HepG2 (cell line): ENCODE data around the gene STX1B. TPM values are rescaled to one million over a fixed set of nuclear protein-coding genes. Genes with fewer than 3 reads are reported as not detected.

ENCODE experiments used
- ATAC-seq: fragments of 200-7000 bp; cut with Tn5 transposase; 3 replicates; pipeline ENCODE4 v1.9.1; 2020; ENCODE audit warnings: mild to moderate bottlenecking, moderate library complexity
- BruUV-seq: library from RNA; stranded (reverse); fragments of 400-500 nt; replicated peaks from 2 replicates; lab custom pipeline; 2021; lab: Mats Ljungman, UMichigan
- CTCF ChIA-PET: fragments of 300-600 bp; formaldehyde crosslinking; extraction: SDS; loops from one replicate; lab custom pipeline; 2021; ENCODE audit warnings: low total read pairs, inconsistent platforms, low intra/inter-chr PET ratio; lab: Yijun Ruan, JAX
- POLR2A ChIA-PET: fragments of 350-600 bp; sonication (Branson Sonifier 250); formaldehyde crosslinking; loops from one replicate; lab custom pipeline; 2020; ENCODE audit warnings: antibody characterized with exemption, inconsistent platforms; lab: Yijun Ruan, JAX
- DNase-seq: peaks from one replicate; pipeline ENCODE4 v3.0.0-alpha.2; 2015; ENCODE audit warnings: low spot score
- FAIRE-seq: peaks from 3 replicates; lab custom pipeline; 2011; peaks lifted over from hg19 to GRCh38; lab: Jason Lieb, UNC
- H2AFZ ChIP-seq: one replicate; pipeline ENCODE4 v1.6.1; 2011; ENCODE audit warnings: low read length, inconsistent platforms
- H3K27ac ChIP-seq: fragments of 300-600 bp; 3 replicates; pipeline ENCODE4 v1.8.0; 2011; ENCODE audit warnings: mixed run types, mild to moderate bottlenecking, mixed read lengths, low read length, inconsistent platforms; ENCODE audit not compliant: insufficient read depth; ENCODE audit errors: extremely low read length
- H3K27me3 ChIP-seq, 2 experiments: fragments of 200-600 bp in 1 of 2; 2 replicates in 1 of 2; 3 replicates in 1 of 2; pipeline versions ENCODE4 v1.6.0 to v1.8.0; 2011; ENCODE audit warnings: low read length in 2 of 2, mild to moderate bottlenecking in 2 of 2, moderate library complexity in 2 of 2, inconsistent platforms in 1 of 2; ENCODE audit not compliant: insufficient read depth in 2 of 2, control insufficient read depth in 1 of 2
- H3K36me3 ChIP-seq, 2 experiments: fragments of 200-600 bp in 1 of 2; replicated peaks in 1 of 2; 2 replicates in 1 of 2; 3 replicates in 1 of 2; pipeline versions ENCODE4 v1.5.1 to v1.8.0; 2011; ENCODE audit warnings: low read length in 2 of 2, inconsistent platforms in 1 of 2; ENCODE audit not compliant: insufficient read depth in 2 of 2, control insufficient read depth in 1 of 2
- H3K4me1 ChIP-seq: 2 replicates; pipeline ENCODE4 v1.5.1; 2012; ENCODE audit warnings: low read length, inconsistent platforms; ENCODE audit not compliant: insufficient read depth
- H3K4me2 ChIP-seq: 2 replicates; pipeline ENCODE4 v1.6.0; 2011; ENCODE audit warnings: low read depth, low read length, inconsistent platforms
- H3K4me3 ChIP-seq, 3 experiments: fragments of 200-600 bp in 1 of 3; sonication (generic), shearing (Covaris generic) in 1 of 3; replicated peaks in 1 of 3; 2 replicates each; pipeline ENCODE4 v1.5.1; 2011 to 2016; ENCODE audit warnings: low read length in 3 of 3, inconsistent platforms in 2 of 3, low read depth in 2 of 3, mild to moderate bottlenecking in 2 of 3, control low read depth in 1 of 3, mixed read lengths in 1 of 3; ENCODE audit not compliant: insufficient read depth in 1 of 3
- H3K79me2 ChIP-seq: one replicate; pipeline ENCODE4 v1.6.1; 2011; ENCODE audit warnings: low read length, inconsistent platforms; ENCODE audit not compliant: insufficient read depth
- H3K9ac ChIP-seq: 2 replicates; pipeline ENCODE4 v1.6.0; 2011; ENCODE audit warnings: mild to moderate bottlenecking, low read depth, low read length, inconsistent platforms; ENCODE audit not compliant: insufficient read depth
- H3K9me3 ChIP-seq: 2 replicates; pipeline ENCODE4 v1.5.1; 2012; ENCODE audit warnings: mild to moderate bottlenecking, low read length
- H4K20me1 ChIP-seq: 2 replicates; pipeline ENCODE4 v1.6.0; 2011; ENCODE audit warnings: inconsistent platforms, mild to moderate bottlenecking, low read length, moderate library complexity; ENCODE audit not compliant: insufficient read depth
- CBX5 ChIP-seq: sonication (generic); formaldehyde crosslinking; IDR thresholded peaks from 2 replicates; pipeline ENCODE4 v1.4.0; 2020; ENCODE audit warnings: missing genetic modification reagents, borderline replicate concordance
- EED ChIP-seq: sonication (generic); formaldehyde crosslinking; IDR thresholded peaks from 2 replicates; pipeline ENCODE4 v1.5.0; 2020; ENCODE audit warnings: mild to moderate bottlenecking, missing genetic modification reagents
- KDM5B ChIP-seq: sonication (generic); formaldehyde crosslinking; IDR thresholded peaks from 2 replicates; pipeline ENCODE4 v1.4.0; 2020; ENCODE audit warnings: missing genetic modification reagents, mild to moderate bottlenecking, borderline replicate concordance
- MED13 ChIP-seq: sonication (generic); formaldehyde crosslinking; IDR thresholded peaks from 2 replicates; pipeline ENCODE4 v1.5.0; 2020; ENCODE audit warnings: missing genetic modification reagents
- MIER3 ChIP-seq: IDR thresholded peaks from 2 replicates; pipeline ENCODE4 v1.6.1; 2016; ENCODE audit warnings: missing compliant biosample characterization, borderline replicate concordance
- TMF1 ChIP-seq: sonication (generic); formaldehyde crosslinking; IDR thresholded peaks from 2 replicates; pipeline ENCODE4 v1.8.1; 2022; ENCODE audit warnings: low read depth, missing genetic modification reagents
- ZBTB26 ChIP-seq: IDR thresholded peaks from 2 replicates; pipeline ENCODE4 v1.6.1; 2016; ENCODE audit warnings: missing compliant biosample characterization, missing genetic modification reagents, borderline replicate concordance
- ZFYVE20 ChIP-seq: sonication (generic); formaldehyde crosslinking; IDR thresholded peaks from 2 replicates; pipeline ENCODE4 v1.8.0; 2023; ENCODE audit warnings: low read depth, mild to moderate bottlenecking, moderate library complexity, missing genetic modification reagents, borderline replicate concordance
- ZMYM3 ChIP-seq: sonication (generic); formaldehyde crosslinking; IDR thresholded peaks from 2 replicates; pipeline ENCODE4 v1.5.1; 2020; ENCODE audit warnings: mild to moderate bottlenecking, missing genetic modification reagents
- ZNF264 ChIP-seq: sonication (generic); formaldehyde crosslinking; IDR thresholded peaks from 2 replicates; pipeline ENCODE4 v1.4.0; 2020; ENCODE audit warnings: missing genetic modification reagents
- ZNF292 ChIP-seq: sonication (generic); formaldehyde crosslinking; IDR thresholded peaks from 2 replicates; pipeline ENCODE4 v1.8.1; 2022; ENCODE audit warnings: mild to moderate bottlenecking, low read depth, missing genetic modification reagents, borderline replicate concordance
- WGBS: methylation state at CpG from one replicate; pipeline ENCODE4 v1.1.6; 2017; ENCODE audit warnings: low lambda C conversion rate; 5-methylcytosine and 5-hydroxymethylcytosine counted together
- in situ Hi-C: cut with HindIII; loops from 2 replicates; pipeline ENCODE4 v1.10.0; 2017; ENCODE audit warnings: low pct_unique_long_range_greater_than_20kb; ENCODE audit not compliant: extremely low pct_ligation_motif_present
- intact Hi-C: fragments of 100-400 bp; cut with micrococcal nuclease; formaldehyde crosslinking; loops from one replicate; pipeline ENCODE4 v1.10.0; 2022; ENCODE audit not compliant: unreplicated experiment
- polyA plus RNA-seq, 8 experiments: library from polyadenylated mRNA; depleted of rRNA in 3 of 8; stranded (reverse) in 7 of 8; unstranded in 1 of 8; fragments of >200 nt; fragmentation: Illumina TruSeq in 4 of 8; extraction: Trizol in 4 of 8; gene quantifications; 2 replicates each; pipeline versions ENCODE4 v1.2.1 to v1.2.3, GENCODE V29; 2011 to 2016; ENCODE audit warnings: low read depth in 4 of 8, missing spikeins in 1 of 8, mixed read lengths in 1 of 8; ENCODE audit not compliant: insufficient read depth in 1 of 8
- total RNA-seq, 5 experiments: library from RNA; depleted of rRNA; stranded (reverse); fragments of >200 nt; fragmentation: Illumina TruSeq; extraction: Trizol; gene quantifications; 2 replicates each; pipeline ENCODE4 v1.2.3, GENCODE V29; 2016; ENCODE audit warnings: low read depth in 1 of 5
- TF ChIP-seq, protein P1 (sequence below): sonication (generic); formaldehyde crosslinking; conservative IDR thresholded peaks from 2 replicates; pipeline ENCODE4 v1.4.0; 2020; ENCODE audit warnings: missing genetic modification reagents
- TF ChIP-seq, protein P2 (sequence below): sonication (generic); formaldehyde crosslinking; IDR thresholded peaks from 2 replicates; pipeline ENCODE4 v1.4.0; 2020; ENCODE audit warnings: missing genetic modification reagents, borderline replicate concordance
- TF ChIP-seq, protein P3 (sequence below): sonication (generic); formaldehyde crosslinking; IDR thresholded peaks from 2 replicates; pipeline ENCODE4 v1.4.0; 2020; ENCODE audit warnings: missing genetic modification reagents, mild to moderate bottlenecking, borderline replicate concordance

The STX1B gene
- total and polyA plus RNA-seq, 2 of the 13 experiments (the other 11 are each of a cell fraction or from before 2014, with no cell fraction given), result 2.1 to 3.0 TPM

- BruUV-seq, result TSS peak; percentile 86
- under 1% methylated on average over 27 of the region's 60 CpGs for WGBS
- TF ChIP-seq, protein P1, sequence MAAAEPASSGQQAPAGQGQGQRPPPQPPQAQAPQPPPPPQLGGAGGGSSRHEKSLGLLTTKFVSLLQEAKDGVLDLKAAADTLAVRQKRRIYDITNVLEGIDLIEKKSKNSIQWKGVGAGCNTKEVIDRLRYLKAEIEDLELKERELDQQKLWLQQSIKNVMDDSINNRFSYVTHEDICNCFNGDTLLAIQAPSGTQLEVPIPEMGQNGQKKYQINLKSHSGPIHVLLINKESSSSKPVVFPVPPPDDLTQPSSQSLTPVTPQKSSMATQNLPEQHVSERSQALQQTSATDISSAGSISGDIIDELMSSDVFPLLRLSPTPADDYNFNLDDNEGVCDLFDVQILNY, result no peak
- TF ChIP-seq EED (CRISPR knock-in tag), result peak; percentile 71; the same call in 1 of the 2 replicates
- TF ChIP-seq ZBTB26 (CRISPR knock-in tag), result 0 out of 2 replicates have a peak, but pooled peaks have one; percentile 12
- TF ChIP-seq ZFYVE20 (CRISPR knock-in tag), result no peak
- TF ChIP-seq TMF1 (CRISPR knock-in tag), result peak; percentile 60; the same call in 1 of the 2 replicates
- TF ChIP-seq KDM5B (CRISPR knock-in tag), result peak; percentile 79
- peak; percentile 36; the same call in 1 of the 2 replicates for TF ChIP-seq MIER3 (CRISPR knock-in tag)
- peak; percentile 62; the same call in 1 of the 2 replicates for TF ChIP-seq ZNF292 (CRISPR knock-in tag)
- TF ChIP-seq, protein P2, sequence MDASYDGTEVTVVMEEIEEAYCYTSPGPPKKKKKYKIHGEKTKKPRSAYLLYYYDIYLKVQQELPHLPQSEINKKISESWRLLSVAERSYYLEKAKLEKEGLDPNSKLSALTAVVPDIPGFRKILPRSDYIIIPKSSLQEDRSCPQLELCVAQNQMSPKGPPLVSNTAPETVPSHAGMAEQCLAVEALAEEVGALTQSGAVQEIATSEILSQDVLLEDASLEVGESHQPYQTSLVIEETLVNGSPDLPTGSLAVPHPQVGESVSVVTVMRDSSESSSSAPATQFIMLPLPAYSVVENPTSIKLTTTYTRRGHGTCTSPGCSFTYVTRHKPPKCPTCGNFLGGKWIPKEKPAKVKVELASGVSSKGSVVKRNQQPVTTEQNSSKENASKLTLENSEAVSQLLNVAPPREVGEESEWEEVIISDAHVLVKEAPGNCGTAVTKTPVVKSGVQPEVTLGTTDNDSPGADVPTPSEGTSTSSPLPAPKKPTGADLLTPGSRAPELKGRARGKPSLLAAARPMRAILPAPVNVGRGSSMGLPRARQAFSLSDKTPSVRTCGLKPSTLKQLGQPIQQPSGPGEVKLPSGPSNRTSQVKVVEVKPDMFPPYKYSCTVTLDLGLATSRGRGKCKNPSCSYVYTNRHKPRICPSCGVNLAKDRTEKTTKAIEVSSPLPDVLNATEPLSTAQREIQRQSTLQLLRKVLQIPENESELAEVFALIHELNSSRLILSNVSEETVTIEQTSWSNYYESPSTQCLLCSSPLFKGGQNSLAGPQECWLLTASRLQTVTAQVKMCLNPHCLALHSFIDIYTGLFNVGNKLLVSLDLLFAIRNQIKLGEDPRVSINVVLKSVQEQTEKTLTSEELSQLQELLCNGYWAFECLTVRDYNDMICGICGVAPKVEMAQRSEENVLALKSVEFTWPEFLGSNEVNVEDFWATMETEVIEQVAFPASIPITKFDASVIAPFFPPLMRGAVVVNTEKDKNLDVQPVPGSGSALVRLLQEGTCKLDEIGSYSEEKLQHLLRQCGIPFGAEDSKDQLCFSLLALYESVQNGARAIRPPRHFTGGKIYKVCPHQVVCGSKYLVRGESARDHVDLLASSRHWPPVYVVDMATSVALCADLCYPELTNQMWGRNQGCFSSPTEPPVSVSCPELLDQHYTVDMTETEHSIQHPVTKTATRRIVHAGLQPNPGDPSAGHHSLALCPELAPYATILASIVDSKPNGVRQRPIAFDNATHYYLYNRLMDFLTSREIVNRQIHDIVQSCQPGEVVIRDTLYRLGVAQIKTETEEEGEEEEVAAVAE (CRISPR knock-in tag), result 0 out of 2 replicates have a peak, but pooled peaks have one; percentile 81
- peak; percentile 63; the same call in 1 of the 2 replicates for TF ChIP-seq ZMYM3 (CRISPR knock-in tag)
- TF ChIP-seq, protein P3, sequence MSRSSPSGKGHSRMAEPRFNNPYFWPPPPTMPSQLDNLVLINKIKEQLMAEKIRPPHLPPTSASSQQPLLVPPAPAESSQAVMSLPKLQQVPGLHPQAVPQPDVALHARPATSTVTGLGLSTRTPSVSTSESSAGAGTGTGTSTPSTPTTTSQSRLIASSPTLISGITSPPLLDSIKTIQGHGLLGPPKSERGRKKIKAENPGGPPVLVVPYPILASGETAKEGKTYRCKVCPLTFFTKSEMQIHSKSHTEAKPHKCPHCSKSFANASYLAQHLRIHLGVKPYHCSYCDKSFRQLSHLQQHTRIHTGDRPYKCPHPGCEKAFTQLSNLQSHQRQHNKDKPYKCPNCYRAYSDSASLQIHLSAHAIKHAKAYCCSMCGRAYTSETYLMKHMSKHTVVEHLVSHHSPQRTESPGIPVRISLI, result 0 out of 2 replicates have a peak, but pooled peaks have one; percentile 14
- TF ChIP-seq CBX5 (CRISPR knock-in tag), result no peak
- no peak; the same call in 1 of the 2 replicates for TF ChIP-seq ZNF264 (CRISPR knock-in tag)
- peak; percentile 76; the same call in 1 of the 2 replicates for TF ChIP-seq MED13 (CRISPR knock-in tag)
Observed at GRCh38 chr16:30996985-30997724, 13.3 kb downstream of the STX1B start.

More at GRCh38 chr16:30996985-30997724, 13.3 kb downstream of the STX1B start:
- peak overlapping the region; percentile 79 for H3K9ac ChIP-seq
- FAIRE-seq, result no peak
- CTCF ChIA-PET, result no interaction called here
- no peaks in the 10 kb centered on the region for H3K27me3 ChIP-seq
- peaks cover 87% of the 10 kb centered on the region for H3K4me1 ChIP-seq
- no peaks in the 10 kb centered on the region for H3K9me3 ChIP-seq
- peak overlapping the region; percentile 15 for H2AFZ ChIP-seq
- H3K79me2 ChIP-seq, result no peaks in the 10 kb centered on the region
- H3K4me2 ChIP-seq, result peak overlapping the region; percentile 97
- intact Hi-C loops, result loop anchor here (1.0 to 5.0 kb wide), 5 partner anchors 12 to 210 kb away; partner anchors contain the start of genes HSD3B7, ZNF629, ZNF646 and ZNF668
- H3K36me3 ChIP-seq, result no peaks in the 10 kb centered on the region
- H3K27ac ChIP-seq, result peak overlapping the region; percentile 93
- peak overlapping the region; percentile 84 to 89 (median 84) for H3K4me3 ChIP-seq
- no peaks in the 10 kb centered on the region for H4K20me1 ChIP-seq
- peak; percentile 70 for ATAC-seq
- POLR2A ChIA-PET, result interaction anchor here (0.6 to 5.9 kb wide), 22 partner anchors 9 to 704 kb away, joined by 3 to 81 read pairs (median 6); partner anchors contain the start of genes FUS, HSD3B7, KAT8 and STX4
- DNase-seq, result peak; percentile 79
- in situ Hi-C loops, result loop anchor here (10.0 to 25.0 kb wide), 2 partner anchors 715 to 878 kb away; partner anchors contain the start of gene ZNF267
